Pancreas (tissue), 10 donors: ENCODE data around the gene JADE2. TPM values are rescaled to one million over a fixed set of nuclear protein-coding genes. Genes with fewer than 3 reads are reported as not detected.

Experiments used
- ATAC-seq, 4 donors: fragments of 200-7000 bp; cut with Tn5 transposase; one replicate each; pipeline versions ENCODE4 v1.8.0 to v1.9.1; 2020; ENCODE audit warnings: mild to moderate bottlenecking in 4 of 4, moderate library complexity in 4 of 4
- DNase-seq, 6 donors: peaks; one replicate each; pipeline ENCODE4 v3.0.0-alpha.2; 2020
- FAIRE-seq: peaks from 2 replicates; lab custom pipeline; 2012; peaks lifted over from hg19 to GRCh38; lab: Jason Lieb, UNC
- H3K27ac ChIP-seq, 4 donors: fragments of 200-600 bp; sonication (generic); 1 replicate in 3 of 4; 2 replicates in 1 of 4; pipeline versions ENCODE4 v1.5.0 to v1.8.0; 2020
- H3K27me3 ChIP-seq, 4 donors: fragments of 200-600 bp; one replicate each; pipeline ENCODE4 v1.8.0; 2021
- H3K36me3 ChIP-seq, 3 donors: fragments of 200-600 bp; sonication (generic) in 1 of 3; one replicate each; pipeline versions ENCODE4 v1.5.0 to v1.8.0; 2020 to 2021
- H3K4me1 ChIP-seq, 3 donors: fragments of 200-600 bp; one replicate each; pipeline ENCODE4 v1.8.0; 2021
- H3K4me3 ChIP-seq, 4 donors: fragments of 200-600 bp; sonication (generic) in 2 of 4; one replicate each; pipeline versions ENCODE4 v1.5.0 to v1.8.0; 2020 to 2021
- H3K9me3 ChIP-seq, 4 donors: fragments of 200-600 bp; one replicate each; pipeline ENCODE4 v1.8.0; 2021
- WGBS, 2 donors: extraction: QIAGEN DNeasy Blood & Tissue Kit; methylation state at CpG; one replicate each; pipeline ENCODE4 v1.1.7; 2013; 5-methylcytosine and 5-hydroxymethylcytosine counted together
- intact Hi-C, 3 donors: fragments of 100-400 bp; cut with DNase I; formaldehyde crosslinking; loops; one replicate each; pipeline versions ENCODE4 v1.11.1 to v1.14.2; 2022
- polyA plus RNA-seq, 2 donors: library from polyadenylated mRNA; stranded (reverse); fragments of 200-250 nt; gene quantifications; one replicate each; pipeline ENCODE4 v1.2.3, GENCODE V29; 2013
- total RNA-seq, 6 donors: library from RNA; stranded (reverse); fragmentation: NEBNext Ultra II Directional in 4 of 6; extraction: Animal tissue kit (Norgen Biotek cat#: 25700) in 4 of 6; gene quantifications; one replicate each; pipeline versions ENCODE4 v1.2.1 to v1.2.4, GENCODE V29; 2021 to 2023
- TF ChIP-seq, protein P1 (sequence below), 4 donors: fragments of 200-600 bp; sonication (generic) in 3 of 4; IDR thresholded peaks; one replicate each; pipeline versions ENCODE4 v1.5.0 to v1.8.0; 2021; ENCODE audit warnings: antibody characterized with exemption in 4 of 4
- donor health status: healthy with polysubstance abuse.
- donor health status: DM: no; HTN: no; CAD: no; lungs with moderate emphysema.
- donor health status: DM: no; HTN: no; CAD: no.
- donor health status: control.
- donor health status: control.
- donor health status: Bipolar disorder and iron deficiency.
- donor health status: DM: yes; HTN: yes; CAD: no.
- donor health status: DM: no; HTN: no; CAD: no.
- donor health status: DM: no; HTN: no; CAD: no.
- donor health status: DM: yes; HTN: yes; CAD: no.

JADE2 gene
- total and polyA plus RNA-seq, 8 donors: 9.6 to 42.7 (median 26.6) TPM

DNA sequence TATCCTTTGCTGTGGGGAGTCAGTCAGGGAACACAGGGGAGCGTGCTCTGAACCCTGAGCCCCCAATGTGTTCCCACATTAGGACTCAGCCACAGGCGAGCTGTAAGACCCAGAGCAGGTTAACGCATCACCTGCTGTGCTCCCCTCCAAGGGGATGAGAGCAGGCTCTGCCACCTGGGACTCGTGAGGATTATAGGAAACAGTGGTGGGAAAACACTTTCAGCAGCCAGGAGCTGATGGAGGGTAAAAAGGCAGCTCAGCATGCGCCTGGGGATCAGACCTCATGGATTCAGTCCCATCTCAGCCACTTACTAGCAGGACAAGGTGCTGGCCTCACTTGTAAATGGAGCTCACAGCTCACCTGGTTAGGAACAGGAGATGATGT lies 9.2 kb downstream of the JADE2 start:
- H3K4me1 ChIP-seq: peaks cover 16 to 32% (median 30%) of the 10 kb centered on the region in 3 donors

DNA sequence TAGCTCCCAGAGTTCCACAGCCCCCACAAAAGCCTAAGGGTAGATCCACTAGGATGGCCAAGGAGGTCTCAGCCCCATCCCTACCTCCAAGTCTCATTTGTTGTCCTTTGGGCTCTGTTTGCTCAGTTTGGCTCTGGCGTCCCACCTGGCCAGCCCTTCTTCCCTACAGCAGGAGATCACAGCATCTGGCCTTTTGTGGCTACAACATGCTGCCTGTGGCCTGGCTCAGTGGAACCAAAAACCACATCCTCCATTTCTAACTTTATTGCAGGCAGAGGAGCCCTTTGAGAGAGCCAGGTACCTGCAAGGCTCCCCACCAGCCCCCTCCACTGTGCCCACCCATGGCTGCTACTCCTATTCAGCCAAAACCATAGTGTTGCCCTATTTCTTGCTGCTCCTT lies 11.4 kb downstream of the JADE2 start:
- H3K4me3 ChIP-seq: no peak overlapping the region
- DNase-seq (no peak), FAIRE-seq (no peak), ATAC-seq (no peak)
- WGBS, 2 donors: 70 to 84% methylated on average over 1 of the region's 1 CpG
- H3K36me3 ChIP-seq: peaks cover 4 to 43% (median 28%) of the 10 kb centered on the region in 3 donors
- TF ChIP-seq, protein P1, sequence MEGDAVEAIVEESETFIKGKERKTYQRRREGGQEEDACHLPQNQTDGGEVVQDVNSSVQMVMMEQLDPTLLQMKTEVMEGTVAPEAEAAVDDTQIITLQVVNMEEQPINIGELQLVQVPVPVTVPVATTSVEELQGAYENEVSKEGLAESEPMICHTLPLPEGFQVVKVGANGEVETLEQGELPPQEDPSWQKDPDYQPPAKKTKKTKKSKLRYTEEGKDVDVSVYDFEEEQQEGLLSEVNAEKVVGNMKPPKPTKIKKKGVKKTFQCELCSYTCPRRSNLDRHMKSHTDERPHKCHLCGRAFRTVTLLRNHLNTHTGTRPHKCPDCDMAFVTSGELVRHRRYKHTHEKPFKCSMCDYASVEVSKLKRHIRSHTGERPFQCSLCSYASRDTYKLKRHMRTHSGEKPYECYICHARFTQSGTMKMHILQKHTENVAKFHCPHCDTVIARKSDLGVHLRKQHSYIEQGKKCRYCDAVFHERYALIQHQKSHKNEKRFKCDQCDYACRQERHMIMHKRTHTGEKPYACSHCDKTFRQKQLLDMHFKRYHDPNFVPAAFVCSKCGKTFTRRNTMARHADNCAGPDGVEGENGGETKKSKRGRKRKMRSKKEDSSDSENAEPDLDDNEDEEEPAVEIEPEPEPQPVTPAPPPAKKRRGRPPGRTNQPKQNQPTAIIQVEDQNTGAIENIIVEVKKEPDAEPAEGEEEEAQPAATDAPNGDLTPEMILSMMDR (IDR thresholded peaks at IDR 0.05): no peak
- no peak overlapping the region for H3K27ac ChIP-seq
- intact Hi-C loops: no loop called here
- H3K4me1 ChIP-seq: peaks cover 0 to 16% (median 10%) of the 10 kb centered on the region in 3 donors
- no peaks in the 10 kb centered on the region for H3K9me3 ChIP-seq
- H3K27me3 ChIP-seq: no peaks in the 10 kb centered on the region

More for the DNA sequence above, 9.2 kb downstream of the JADE2 start:
- ATAC-seq (no peak), FAIRE-seq (no peak), DNase-seq (no peak)
- intact Hi-C loops: no loop called here
- Histone ChIP-seq H3K27ac (no peak overlapping the region), H3K27me3 (no peaks in the 10 kb centered on the region), H3K36me3 (peaks cover 0 to 26% (median 10%) of the 10 kb centered on the region in 3 donors), H3K9me3 (no peaks in the 10 kb centered on the region), H3K4me3 (no peak overlapping the region)
- WGBS, 2 donors: 94 to 95% methylated on average over 5 of the region's 5 CpGs
- TF ChIP-seq, protein P1 (IDR thresholded peaks at IDR 0.05): no peak

DNA sequence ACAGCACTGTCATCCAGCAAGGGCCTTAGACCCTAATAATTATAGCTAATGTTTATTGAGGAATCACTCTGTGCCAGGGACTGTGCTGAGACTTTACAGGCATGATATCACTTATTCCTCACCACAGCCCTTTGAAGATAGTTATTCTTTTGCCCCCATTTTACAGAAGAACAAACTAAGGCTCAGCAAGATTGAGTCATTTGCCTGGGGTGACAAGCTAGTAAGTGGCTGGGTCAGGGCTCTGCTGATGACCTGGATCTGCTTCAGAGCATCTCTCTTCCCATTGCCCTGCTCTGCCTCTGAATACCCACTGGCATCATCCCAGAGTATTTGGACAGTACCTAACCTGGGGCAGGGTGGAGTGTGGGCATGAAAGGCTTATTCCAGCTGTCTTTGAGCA lies 11.8 kb downstream of the JADE2 start:
- TF ChIP-seq, protein P1 (IDR thresholded peaks at IDR 0.05): no peak
- H3K4me1 ChIP-seq: peaks cover 0 to 16% (median 7%) of the 10 kb centered on the region in 3 donors
- peaks cover 4 to 43% (median 28%) of the 10 kb centered on the region in 3 donors for H3K36me3 ChIP-seq
- no peak for ATAC-seq
- FAIRE-seq: no peak
- H3K27me3 ChIP-seq: no peaks in the 10 kb centered on the region
- H3K4me3 ChIP-seq: no peak overlapping the region
- intact Hi-C loops: no loop called here
- no peak for DNase-seq
- no peak overlapping the region for H3K27ac ChIP-seq
- H3K9me3 ChIP-seq: no peaks in the 10 kb centered on the region

DNA sequence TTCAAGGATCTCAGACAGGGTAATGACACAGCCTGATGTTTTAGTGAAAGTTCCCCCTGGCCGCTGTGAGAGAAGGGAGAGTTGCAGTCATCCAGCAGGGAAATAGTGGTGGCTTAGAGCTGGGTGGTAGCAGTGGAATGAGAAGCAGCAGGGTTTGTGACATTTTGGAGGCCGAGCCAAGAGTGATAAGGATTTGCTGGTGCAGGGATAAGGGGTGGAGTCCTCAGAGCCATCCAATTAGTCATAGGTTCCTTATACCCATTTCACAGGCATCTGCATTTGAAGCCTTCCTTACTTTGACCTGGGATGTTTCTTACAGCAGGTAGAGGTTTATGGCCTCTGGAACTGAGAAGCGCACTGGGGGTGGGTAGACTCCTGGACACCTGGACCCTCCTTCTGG lies 12.8 kb downstream of the JADE2 start:
- Histone ChIP-seq H3K4me3 (no peak overlapping the region), H3K9me3 (no peaks in the 10 kb centered on the region), H3K27me3 (no peaks in the 10 kb centered on the region), H3K36me3 (peaks cover 4 to 43% (median 28%) of the 10 kb centered on the region in 3 donors), H3K4me1 (peaks cover 0 to 7% (median 1%) of the 10 kb centered on the region in 3 donors), H3K27ac (no peak overlapping the region)
- 77 to 78% methylated on average over 3 of the region's 3 CpGs for WGBS, 2 donors
- TF ChIP-seq, protein P1 (IDR thresholded peaks at IDR 0.05): no peak
- intact Hi-C loops: no loop called here
- DNase-seq (no peak), ATAC-seq (no peak), FAIRE-seq (no peak)

DNA sequence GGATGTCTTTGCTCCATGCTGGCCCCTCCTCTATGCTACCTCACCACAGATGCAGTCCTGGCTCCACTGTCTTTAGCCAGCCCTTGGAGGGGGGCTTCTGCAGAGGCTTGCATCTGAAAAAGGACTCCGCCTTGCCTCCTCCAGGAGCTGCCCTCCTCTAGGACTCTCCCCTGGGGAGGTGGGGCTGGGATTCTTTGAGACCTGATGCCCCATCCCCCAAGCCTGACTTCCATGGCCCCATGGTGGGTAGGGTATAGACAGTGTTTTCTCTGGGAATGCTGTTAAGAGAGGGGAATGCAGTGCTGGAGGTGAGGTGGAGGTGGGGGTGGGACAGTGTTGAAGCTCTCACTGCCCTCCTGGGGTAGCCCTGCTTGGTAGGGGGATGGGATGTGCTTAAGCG lies 14.3 kb downstream of the JADE2 start:
- H3K27me3 ChIP-seq: no peaks in the 10 kb centered on the region
- no peaks in the 10 kb centered on the region for H3K9me3 ChIP-seq
- FAIRE-seq (no peak), DNase-seq (no peak), ATAC-seq (no peak)
- peaks cover 4 to 43% (median 28%) of the 10 kb centered on the region in 3 donors for H3K36me3 ChIP-seq
- 98 to 100% methylated on average over 2 of the region's 2 CpGs for WGBS, 2 donors
- TF ChIP-seq, protein P1 (IDR thresholded peaks at IDR 0.05): no peak
- H3K4me1 ChIP-seq: no peaks in the 10 kb centered on the region
- H3K27ac ChIP-seq: no peak overlapping the region
- intact Hi-C loops: no loop called here
- no peak overlapping the region for H3K4me3 ChIP-seq
